HL-60 (cell line): ENCODE data around the gene GZMH.

ENCODE experiments used
- DNase-seq, 2 experiments: peaks; one replicate each; pipeline ENCODE4 v3.0.0-alpha.2; 2010 to 2020; ENCODE audit warnings: low read depth in 1 of 2, low spot score in 1 of 2
- H3K27ac ChIP-seq: fragments of 250-450 bp; sonication (Bioruptor Pico); replicated peaks from 2 replicates; pipeline ENCODE4 v1.5.1; 2020; ENCODE audit warnings: mild to moderate bottlenecking, moderate library complexity
- H3K27me3 ChIP-seq: fragments of 250-450 bp; sonication (Bioruptor Pico); 2 replicates; pipeline ENCODE4 v1.5.1; 2021; ENCODE audit warnings: mild to moderate bottlenecking, moderate library complexity; ENCODE audit not compliant: insufficient read depth, poor library complexity, severe bottlenecking
- H3K4me3 ChIP-seq: replicated peaks from 2 replicates; pipeline ENCODE4 v1.5.1; 2011; ENCODE audit warnings: mild to moderate bottlenecking, control low read depth, low read length; ENCODE audit not compliant: insufficient read depth
- CTCF ChIP-seq: IDR thresholded peaks from one replicate; pipeline ENCODE4 v1.5.1; 2011; ENCODE audit warnings: low read length, control low read depth, inconsistent platforms; ENCODE audit not compliant: insufficient read depth
- GABPA ChIP-seq: IDR thresholded peaks from 2 replicates; pipeline ENCODE4 v1.6.1; 2012; ENCODE audit warnings: low read depth
- POLR2AphosphoS5 ChIP-seq: IDR thresholded peaks from 2 replicates; pipeline ENCODE4 v1.6.1; 2012; ENCODE audit warnings: low read depth
- REST ChIP-seq: IDR thresholded peaks from 2 replicates; pipeline ENCODE4 v1.6.1; 2012; ENCODE audit warnings: low read depth; ENCODE audit not compliant: insufficient replicate concordance
- SPI1 ChIP-seq: IDR thresholded peaks from 2 replicates; pipeline ENCODE4 v1.6.1; 2012; ENCODE audit warnings: low read depth, mild to moderate bottlenecking, borderline replicate concordance

The GZMH gene

DNA sequence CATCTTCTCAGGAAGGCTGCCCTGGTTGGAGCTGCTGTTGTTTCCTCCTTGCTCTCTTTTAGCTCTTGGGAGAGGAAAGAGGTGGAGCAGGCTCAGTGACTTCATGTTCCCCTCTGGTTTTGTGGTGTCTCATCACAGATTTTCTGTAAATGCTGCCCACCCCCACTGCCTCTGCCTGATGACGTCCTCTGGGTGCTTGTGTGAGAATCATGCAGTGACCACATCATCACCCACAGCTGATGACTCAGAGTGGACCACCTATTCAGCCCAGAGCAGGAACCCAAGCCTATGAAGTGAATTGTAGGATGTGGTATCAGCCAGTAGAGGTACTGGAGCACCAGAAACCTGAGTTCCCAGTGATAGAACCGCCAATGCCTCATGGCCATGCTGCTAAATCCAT lies 24.7 kb upstream of the GZMH start, which contains the start of gene GZMB:
TSS of gene GZMB (minus strand) at position 33 of the 400 bp plus-strand sequence. CDS start at position 3, 30 bp downstream.
- peak in 1 of 2 experiments; percentile 8 for DNase-seq
- Histone ChIP-seq H3K27ac (no peak within 1 kb of the TSS), H3K27me3 (no peaks in the 10 kb centered on the region), H3K4me3 (no peak within 1 kb of the TSS)
- TF ChIP-seq GABPA, result no peak
- no peak for TF ChIP-seq CTCF
- no peak for TF ChIP-seq SPI1
- TF ChIP-seq POLR2AphosphoS5, result no peak
- TF ChIP-seq REST, result no peak

DNA sequence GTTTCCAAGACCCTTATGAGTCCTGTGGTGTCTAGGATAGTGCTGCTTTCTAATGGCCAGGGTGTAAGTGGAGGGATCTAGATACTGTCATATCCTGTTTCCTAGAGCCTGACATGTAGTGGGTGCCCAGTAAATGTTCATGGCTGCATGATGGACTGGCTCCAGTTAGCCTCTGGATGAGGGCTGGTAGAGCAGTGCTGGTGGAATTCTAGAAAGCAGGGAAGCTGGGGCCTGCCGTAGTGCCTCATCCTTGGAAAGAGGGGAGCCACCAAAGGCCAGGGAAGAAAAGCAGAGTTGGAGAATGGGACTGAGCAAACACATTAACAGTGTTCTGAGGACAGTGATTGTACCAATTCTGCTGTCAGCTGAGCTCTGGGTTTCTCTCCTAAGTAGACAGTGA lies 23.9 kb upstream of the GZMH start:
- Histone ChIP-seq H3K4me3 (no peak overlapping the region), H3K27ac (no peak overlapping the region), H3K27me3 (no peaks in the 10 kb centered on the region)
- TF ChIP-seq REST, result no peak
- TF ChIP-seq CTCF, result no peak
- TF ChIP-seq GABPA, result no peak
- no peak for TF ChIP-seq SPI1
- TF ChIP-seq POLR2AphosphoS5, result no peak
- DNase-seq, result no peak

- H3K4me3 ChIP-seq, result no peak overlapping the region
- TF ChIP-seq GABPA (no peak), REST (no peak), SPI1 (no peak), POLR2AphosphoS5 (no peak), CTCF (no peak)
- no peak for DNase-seq
- H3K27me3 ChIP-seq, result no peaks in the 10 kb centered on the region
- no peak overlapping the region for H3K27ac ChIP-seq
Observed at GRCh38 chr14:24632761-24633160, 23.3 kb upstream of the GZMH start.
